ENCODE results near the gene HNRNPM.

Gene HNRNPM

DNA sequence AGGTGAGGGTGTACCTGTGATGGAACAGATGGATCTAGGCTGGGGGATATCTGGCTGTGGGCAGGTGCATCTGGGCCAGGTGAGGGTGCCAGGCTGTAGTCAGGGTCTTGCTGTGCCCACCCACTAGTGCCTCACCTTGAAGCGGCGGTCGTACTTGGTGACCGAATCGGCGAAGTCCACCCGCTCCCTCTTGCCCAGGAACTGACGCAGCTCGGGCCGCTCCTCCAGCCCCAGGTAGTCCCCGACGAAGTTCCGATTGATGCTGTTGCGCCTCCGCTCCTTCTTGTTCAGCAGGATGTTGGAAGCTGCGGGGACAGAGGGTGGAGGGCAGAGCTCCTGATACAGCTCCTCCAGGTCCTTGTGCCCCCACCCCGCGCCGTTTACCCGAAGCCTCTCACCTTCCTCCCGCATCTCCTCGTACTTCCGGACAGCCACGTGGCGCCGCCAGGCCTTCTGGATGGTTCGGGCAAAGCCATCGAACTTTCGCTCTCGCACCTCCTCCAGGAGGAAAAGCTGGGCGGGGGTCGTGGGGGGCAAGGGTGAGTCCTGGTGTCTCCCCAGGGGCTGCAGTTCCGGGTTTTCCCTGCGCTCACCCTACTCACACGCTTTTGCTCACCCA lies 85.4 kb downstream of the HNRNPM start:
- Histone ChIP-seq H4K91ac (ENCODE audit: low read depth, low read length, poor library complexity) (no peak overlapping the region), H2AFZ (ENCODE audit: low read length) (no peak overlapping the region), H2BK5ac (ENCODE audit: low read length) (no peak overlapping the region), H2BK120ac (ENCODE audit: low read depth, low read length) (peak overlapping the region; percentile 61), H3K27ac (replicated peaks; ENCODE audit: low read length) (no peak overlapping the region), H3K18ac (ENCODE audit: low read length) (no peak overlapping the region), H3K4ac (ENCODE audit: low read length) (no peak overlapping the region), H3K27me3 (ENCODE audit: control insufficient read depth in 3 of 3, insufficient read depth in 3 of 3, low read depth in 1 of 3, low read length in 3 of 3) (peaks cover 0 to 7% (median 0%) of the 10 kb centered on the region in 3 experiments), H3K79me1 (ENCODE audit: low read depth, low read length) (peaks cover 11% of the 10 kb centered on the region), H3K4me2 (ENCODE audit: insufficient read depth, low read length, poor library complexity, severe bottlenecking) (no peak overlapping the region), H3K9me3 (replicated peaks in 1 of 2; ENCODE audit: control insufficient read depth in 2 of 2, insufficient read depth in 1 of 2, low read depth in 1 of 2, low read length in 2 of 2) (peaks cover 0 to 1% of the 10 kb centered on the region in 2 donors), H3K14ac (ENCODE audit: low read length) (peak overlapping the region; percentile 21), H3K23ac (ENCODE audit: low read depth, low read length, poor library complexity) (peak overlapping the region; percentile 43), H2BK15ac (ENCODE audit: low read length) (no peak overlapping the region), H2BK12ac (ENCODE audit: low read length) (peak overlapping the region; percentile 58), H2AK5ac (ENCODE audit: low read depth, low read length) (peak overlapping the region; percentile 6), H3K9ac (ENCODE audit: low read depth, low read length, poor library complexity) (no peak overlapping the region), H3K4me1 (ENCODE audit: control insufficient read depth in 2 of 2, insufficient read depth in 1 of 2, low read depth in 1 of 2, low read length in 2 of 2) (peaks cover 4 to 7% of the 10 kb centered on the region in 2 donors), H3K36me3 (replicated peaks in 1 of 2; ENCODE audit: control insufficient read depth in 2 of 2, insufficient read depth in 2 of 2, low read length in 2 of 2) (peaks cover 0 to 2% of the 10 kb centered on the region in 2 donors), H3K4me3 (ENCODE audit: low read length in 2 of 2) (peak overlapping the region in 1 of 2 donors; percentile 9), H4K8ac (ENCODE audit: low read depth, low read length) (no peak overlapping the region)
- no CpG with 5 or more reads among the region's 35 CpGs for WGBS, 2 donors (ENCODE audit: extremely low coverage in 2 of 2, insufficient read length in 2 of 2, insufficient replicate concordance in 1 of 2)
- no peak for DNase-seq (ENCODE audit: low spot score)

DNA sequence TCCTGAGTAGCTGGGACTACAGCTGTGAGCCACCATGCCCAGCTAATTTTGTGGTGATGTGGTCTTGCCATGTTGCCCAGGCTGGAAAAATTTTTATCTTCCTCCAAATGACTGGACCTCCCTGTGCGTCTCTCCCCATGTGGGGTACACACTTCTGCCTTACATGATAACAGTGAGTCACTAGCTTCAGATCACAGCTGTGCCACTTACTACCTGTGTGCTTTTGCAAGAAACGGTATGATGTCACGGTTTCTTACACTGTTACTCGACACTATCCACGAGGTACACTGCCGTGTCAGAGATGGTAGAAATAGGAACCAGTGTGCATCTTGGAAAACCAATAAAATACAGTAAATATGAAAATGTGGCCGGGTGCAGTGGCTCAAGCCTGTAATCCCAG lies 86.7 kb downstream of the HNRNPM start:
- Histone ChIP-seq H2BK12ac (ENCODE audit: low read length) (no peak overlapping the region), H2AK5ac (ENCODE audit: low read depth, low read length) (no peak overlapping the region), H3K4me1 (ENCODE audit: control insufficient read depth in 2 of 2, insufficient read depth in 1 of 2, low read depth in 1 of 2, low read length in 2 of 2) (peaks cover 3 to 6% of the 10 kb centered on the region in 2 donors), H4K91ac (ENCODE audit: low read depth, low read length, poor library complexity) (no peak overlapping the region), H2BK5ac (ENCODE audit: low read length) (no peak overlapping the region), H3K79me1 (ENCODE audit: low read depth, low read length) (peaks cover 11% of the 10 kb centered on the region), H3K9me3 (replicated peaks in 1 of 2; ENCODE audit: control insufficient read depth in 2 of 2, insufficient read depth in 1 of 2, low read depth in 1 of 2, low read length in 2 of 2) (peaks cover 0 to 1% of the 10 kb centered on the region in 2 donors), H3K27ac (replicated peaks; ENCODE audit: low read length) (no peak overlapping the region), H3K4me3 (ENCODE audit: low read length in 2 of 2) (no peak overlapping the region), H4K8ac (ENCODE audit: low read depth, low read length) (no peak overlapping the region), H2BK15ac (ENCODE audit: low read length) (no peak overlapping the region), H3K36me3 (replicated peaks in 1 of 2; ENCODE audit: control insufficient read depth in 2 of 2, insufficient read depth in 2 of 2, low read length in 2 of 2) (peaks cover 0 to 2% of the 10 kb centered on the region in 2 donors), H3K4ac (ENCODE audit: low read length) (no peak overlapping the region), H3K18ac (ENCODE audit: low read length) (no peak overlapping the region), H3K4me2 (ENCODE audit: insufficient read depth, low read length, poor library complexity, severe bottlenecking) (no peak overlapping the region), H2BK120ac (ENCODE audit: low read depth, low read length) (no peak overlapping the region), H2AFZ (ENCODE audit: low read length) (no peak overlapping the region), H3K23ac (ENCODE audit: low read depth, low read length, poor library complexity) (no peak overlapping the region), H3K9ac (ENCODE audit: low read depth, low read length, poor library complexity) (no peak overlapping the region), H3K14ac (ENCODE audit: low read length) (no peak overlapping the region), H3K27me3 (ENCODE audit: control insufficient read depth in 3 of 3, insufficient read depth in 3 of 3, low read depth in 1 of 3, low read length in 3 of 3) (peaks cover 0 to 7% (median 0%) of the 10 kb centered on the region in 3 experiments)
- WGBS, 2 donors (ENCODE audit: extremely low coverage in 2 of 2, insufficient read length in 2 of 2, insufficient replicate concordance in 1 of 2): no CpG with 5 or more reads among the region's 7 CpGs
- no peak for DNase-seq (ENCODE audit: low spot score)

DNA sequence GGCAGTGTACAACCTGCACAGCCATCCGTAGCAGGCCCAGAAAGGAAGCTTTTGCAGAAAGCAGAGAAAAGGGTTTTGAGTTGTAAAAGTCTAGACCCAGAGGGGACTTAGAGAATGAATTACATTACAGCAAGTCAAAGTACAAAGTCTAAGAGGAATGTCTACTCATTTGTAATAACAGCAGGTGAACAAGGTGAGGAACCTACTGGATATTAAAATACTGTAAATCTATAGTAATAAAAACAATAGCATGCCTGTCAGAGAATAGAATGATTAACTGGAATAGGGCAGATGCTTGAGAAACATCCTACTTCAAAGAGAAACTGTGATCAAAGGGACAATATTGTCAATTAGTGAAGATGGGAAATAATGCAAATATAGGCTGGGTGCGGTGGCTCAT lies 87.5 kb downstream of the HNRNPM start:
- Histone ChIP-seq H2BK120ac (ENCODE audit: low read depth, low read length) (no peak overlapping the region), H2BK12ac (ENCODE audit: low read length) (no peak overlapping the region), H3K79me1 (ENCODE audit: low read depth, low read length) (peaks cover 5% of the 10 kb centered on the region), H3K9me3 (replicated peaks in 1 of 2; ENCODE audit: control insufficient read depth in 2 of 2, insufficient read depth in 1 of 2, low read depth in 1 of 2, low read length in 2 of 2) (peaks cover 0 to 1% of the 10 kb centered on the region in 2 donors), H3K4me1 (ENCODE audit: control insufficient read depth in 2 of 2, insufficient read depth in 1 of 2, low read depth in 1 of 2, low read length in 2 of 2) (peaks cover 0 to 2% of the 10 kb centered on the region in 2 donors), H3K4me3 (ENCODE audit: low read length in 2 of 2) (no peak overlapping the region), H3K18ac (ENCODE audit: low read length) (no peak overlapping the region), H3K4ac (ENCODE audit: low read length) (no peak overlapping the region), H3K27me3 (ENCODE audit: control insufficient read depth in 3 of 3, insufficient read depth in 3 of 3, low read depth in 1 of 3, low read length in 3 of 3) (peaks cover 0 to 3% (median 0%) of the 10 kb centered on the region in 3 experiments), H3K9ac (ENCODE audit: low read depth, low read length, poor library complexity) (no peak overlapping the region), H2BK5ac (ENCODE audit: low read length) (no peak overlapping the region), H2AK5ac (ENCODE audit: low read depth, low read length) (no peak overlapping the region), H2AFZ (ENCODE audit: low read length) (no peak overlapping the region), H3K23ac (ENCODE audit: low read depth, low read length, poor library complexity) (no peak overlapping the region), H3K4me2 (ENCODE audit: insufficient read depth, low read length, poor library complexity, severe bottlenecking) (no peak overlapping the region), H3K27ac (replicated peaks; ENCODE audit: low read length) (no peak overlapping the region), H3K14ac (ENCODE audit: low read length) (no peak overlapping the region), H4K8ac (ENCODE audit: low read depth, low read length) (no peak overlapping the region), H4K91ac (ENCODE audit: low read depth, low read length, poor library complexity) (no peak overlapping the region), H2BK15ac (ENCODE audit: low read length) (no peak overlapping the region), H3K36me3 (replicated peaks in 1 of 2; ENCODE audit: control insufficient read depth in 2 of 2, insufficient read depth in 2 of 2, low read length in 2 of 2) (peaks cover 0 to 2% of the 10 kb centered on the region in 2 donors)
- WGBS, 2 donors (ENCODE audit: extremely low coverage in 2 of 2, insufficient read length in 2 of 2, insufficient replicate concordance in 1 of 2): no CpG with 5 or more reads among the region's 2 CpGs
- no peak for DNase-seq (ENCODE audit: low spot score)

DNA sequence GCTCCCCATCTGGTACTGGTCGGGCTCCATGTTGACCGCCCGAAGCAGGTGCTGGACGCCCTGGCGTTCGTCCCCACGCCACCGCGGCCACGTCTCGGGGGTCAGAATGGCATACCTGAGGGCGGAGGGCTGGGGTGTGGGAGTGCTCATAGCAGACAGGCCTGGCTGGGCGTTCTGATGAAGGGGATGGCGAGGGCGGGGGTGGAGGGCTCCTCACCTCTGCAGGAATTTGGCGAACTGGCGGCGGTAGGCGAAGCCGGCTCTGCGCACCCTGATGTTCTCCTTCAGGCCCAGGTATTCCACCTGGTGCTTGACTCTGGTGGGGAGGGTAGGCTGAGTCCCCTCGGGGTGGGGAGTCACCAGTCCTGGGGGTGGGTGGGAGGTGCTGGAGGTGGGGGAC lies 91.5 kb downstream of the HNRNPM start:
- DNase-seq (ENCODE audit: low spot score): no peak
- Histone ChIP-seq H3K27me3 (ENCODE audit: control insufficient read depth in 3 of 3, insufficient read depth in 3 of 3, low read depth in 1 of 3, low read length in 3 of 3) (no peaks in the 10 kb centered on the region), H3K4me2 (ENCODE audit: insufficient read depth, low read length, poor library complexity, severe bottlenecking) (no peak overlapping the region), H3K27ac (replicated peaks; ENCODE audit: low read length) (no peak overlapping the region), H2BK15ac (ENCODE audit: low read length) (no peak overlapping the region), H3K4me1 (ENCODE audit: control insufficient read depth in 2 of 2, insufficient read depth in 1 of 2, low read depth in 1 of 2, low read length in 2 of 2) (no peaks in the 10 kb centered on the region), H3K9ac (ENCODE audit: low read depth, low read length, poor library complexity) (no peak overlapping the region), H2BK120ac (ENCODE audit: low read depth, low read length) (no peak overlapping the region), H4K8ac (ENCODE audit: low read depth, low read length) (no peak overlapping the region), H3K36me3 (replicated peaks in 1 of 2; ENCODE audit: control insufficient read depth in 2 of 2, insufficient read depth in 2 of 2, low read length in 2 of 2) (no peaks in the 10 kb centered on the region), H2BK12ac (ENCODE audit: low read length) (peak overlapping the region; percentile 84), H3K18ac (ENCODE audit: low read length) (peak overlapping the region; percentile 38), H3K9me3 (replicated peaks in 1 of 2; ENCODE audit: control insufficient read depth in 2 of 2, insufficient read depth in 1 of 2, low read depth in 1 of 2, low read length in 2 of 2) (no peaks in the 10 kb centered on the region), H3K23ac (ENCODE audit: low read depth, low read length, poor library complexity) (no peak overlapping the region), H2AK5ac (ENCODE audit: low read depth, low read length) (no peak overlapping the region), H4K91ac (ENCODE audit: low read depth, low read length, poor library complexity) (no peak overlapping the region), H3K4ac (ENCODE audit: low read length) (no peak overlapping the region), H2BK5ac (ENCODE audit: low read length) (no peak overlapping the region), H3K79me1 (ENCODE audit: low read depth, low read length) (no peaks in the 10 kb centered on the region), H2AFZ (ENCODE audit: low read length) (no peak overlapping the region), H3K14ac (ENCODE audit: low read length) (no peak overlapping the region), H3K4me3 (ENCODE audit: low read length in 2 of 2) (no peak overlapping the region)
- WGBS, 2 donors (ENCODE audit: extremely low coverage in 2 of 2, insufficient read length in 2 of 2, insufficient replicate concordance in 1 of 2): no CpG with 5 or more reads among the region's 22 CpGs

Data from neuronal stem cell (in vitro differentiated cells).